HG02970 (cell line): Measurements from ENCODE around the gene TULP3.

Experiments used
- ATAC-seq: cut with Tn5 transposase; IDR thresholded peaks from one replicate; pipeline ENCODE4 v1.9.1; 2021; ENCODE audit warnings: mild to moderate bottlenecking, moderate library complexity, moderate number of reproducible peaks; ENCODE audit not compliant: unreplicated experiment, low FRiP score

The TULP3 gene

DNA sequence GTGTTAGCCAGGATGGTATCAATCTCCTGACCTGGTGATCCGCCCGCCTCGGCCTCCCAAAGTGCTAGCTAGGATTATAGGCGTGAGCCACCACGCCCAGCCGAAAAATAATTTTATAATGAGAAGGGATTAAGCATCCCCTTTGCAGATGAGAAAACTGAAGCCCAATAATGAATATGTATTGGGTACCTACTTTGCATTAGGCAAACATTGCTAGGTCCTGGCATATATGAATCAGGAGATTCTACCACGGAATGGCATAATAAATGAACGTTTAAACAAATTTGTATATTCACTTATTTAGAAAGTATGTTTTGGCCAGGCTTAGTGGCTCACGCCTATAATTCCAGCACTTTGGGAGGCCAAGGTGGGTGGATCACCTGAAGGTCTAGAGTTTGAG, 32.4 kb downstream of the TULP3 start:
- no peak for ATAC-seq

DNA sequence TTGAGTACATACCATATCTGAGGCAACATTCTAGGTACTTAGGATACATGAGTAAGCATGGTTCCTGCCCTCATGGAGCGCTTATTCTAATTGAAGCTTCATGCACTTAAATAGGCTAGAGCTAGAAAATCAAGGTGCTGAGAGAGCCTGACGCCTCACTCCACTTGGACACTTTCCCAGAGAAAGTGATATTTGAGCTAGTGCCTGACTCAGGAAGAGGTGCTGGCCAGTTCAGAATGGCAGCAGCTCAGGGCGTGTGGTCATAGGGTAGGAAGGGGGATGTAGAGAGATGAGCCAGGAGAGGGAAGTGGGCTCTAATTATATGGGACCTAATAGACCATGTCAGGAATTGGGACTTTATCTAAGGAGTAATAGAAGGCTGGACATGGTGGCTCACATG, 33.3 kb downstream of the TULP3 start:
- no peak for ATAC-seq

DNA sequence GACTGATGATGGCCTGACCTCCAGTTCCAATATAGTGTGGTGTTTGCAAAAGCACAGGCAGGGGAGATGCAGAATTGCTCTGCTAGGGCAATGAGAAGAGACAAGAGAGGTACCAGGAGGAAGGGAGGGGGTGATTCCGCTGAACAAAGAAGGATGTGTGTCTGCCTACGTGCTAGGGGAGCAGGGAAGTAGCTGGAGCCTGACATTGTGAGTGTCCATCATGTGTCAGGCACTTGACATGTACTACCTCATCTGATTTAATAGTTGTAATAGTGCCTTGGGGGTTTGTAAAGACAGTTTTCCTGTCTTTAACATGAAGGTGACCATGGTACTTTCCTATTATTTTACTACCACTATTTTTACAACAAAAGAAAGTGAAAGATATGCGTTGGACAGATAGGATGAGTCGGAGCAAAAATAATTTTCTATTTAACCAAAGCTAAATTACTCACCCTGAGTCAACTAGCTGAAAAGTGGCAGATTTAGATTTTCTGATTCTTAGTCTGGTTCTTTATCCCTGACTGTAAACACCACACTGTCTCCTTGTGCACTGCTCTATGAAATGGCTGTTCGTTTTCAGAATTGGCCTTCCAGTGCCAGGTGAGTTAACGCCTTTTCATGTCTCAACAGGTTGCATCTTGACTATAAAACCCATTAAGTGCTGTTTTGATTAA, 34.8 kb downstream of the TULP3 start:
- no peak for ATAC-seq

DNA sequence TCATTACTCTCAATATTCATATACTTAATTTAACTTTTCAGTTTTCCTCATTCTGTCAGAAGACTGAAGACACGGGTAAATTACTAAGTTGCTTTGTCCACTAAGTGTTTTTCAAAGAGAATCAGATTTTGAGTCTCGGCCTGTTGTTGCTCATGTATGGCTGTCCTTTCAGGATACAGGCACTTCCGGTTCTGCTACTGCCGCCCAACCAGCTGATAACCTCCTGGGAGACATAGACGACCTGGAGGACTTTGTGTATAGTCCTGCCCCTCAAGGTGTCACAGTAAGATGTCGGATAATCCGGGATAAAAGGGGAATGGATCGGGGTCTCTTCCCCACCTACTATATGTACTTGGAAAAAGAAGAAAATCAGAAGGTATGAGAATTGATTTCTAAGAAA, 40.2 kb downstream of the TULP3 start:
- ATAC-seq = no peak

DNA sequence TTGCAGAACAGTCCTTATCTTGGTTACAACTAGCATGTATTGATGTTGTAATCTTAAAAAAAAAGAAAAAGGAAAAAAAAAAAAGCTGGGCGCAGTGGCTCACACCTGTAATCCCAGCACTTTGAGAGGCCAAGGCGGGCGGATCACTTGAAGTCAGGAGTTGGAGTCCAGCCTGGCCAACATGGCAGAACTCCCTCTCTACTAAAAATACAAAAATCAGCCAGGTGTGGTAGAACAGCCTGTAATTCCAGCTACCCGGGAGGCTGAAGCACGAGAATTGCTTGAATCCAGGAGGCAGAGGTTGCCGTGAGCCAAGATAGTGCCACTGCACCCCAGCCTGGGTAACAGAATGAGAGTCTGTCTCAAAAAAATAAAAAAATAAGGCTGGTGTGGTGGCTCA, 42.9 kb downstream of the TULP3 start:
- ATAC-seq = no peak

DNA sequence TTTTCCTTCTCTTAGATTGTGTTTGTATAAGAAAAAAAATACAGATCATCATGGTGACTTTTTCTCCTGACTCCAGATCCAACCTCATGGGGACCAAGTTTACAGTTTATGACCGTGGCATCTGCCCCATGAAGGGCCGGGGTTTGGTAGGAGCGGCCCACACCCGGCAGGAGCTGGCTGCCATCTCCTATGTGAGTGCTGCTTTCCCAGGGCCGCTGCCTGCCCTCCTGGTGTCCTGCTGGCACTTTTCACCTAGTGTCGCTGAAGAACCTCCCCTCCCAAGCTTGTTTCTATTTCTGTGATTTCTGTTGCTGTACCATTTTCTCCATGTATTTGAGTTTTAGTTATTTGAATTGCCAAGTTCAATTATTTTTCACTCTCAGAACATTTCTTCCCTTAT, 43.7 kb downstream of the TULP3 start:
- no peak for ATAC-seq

DNA sequence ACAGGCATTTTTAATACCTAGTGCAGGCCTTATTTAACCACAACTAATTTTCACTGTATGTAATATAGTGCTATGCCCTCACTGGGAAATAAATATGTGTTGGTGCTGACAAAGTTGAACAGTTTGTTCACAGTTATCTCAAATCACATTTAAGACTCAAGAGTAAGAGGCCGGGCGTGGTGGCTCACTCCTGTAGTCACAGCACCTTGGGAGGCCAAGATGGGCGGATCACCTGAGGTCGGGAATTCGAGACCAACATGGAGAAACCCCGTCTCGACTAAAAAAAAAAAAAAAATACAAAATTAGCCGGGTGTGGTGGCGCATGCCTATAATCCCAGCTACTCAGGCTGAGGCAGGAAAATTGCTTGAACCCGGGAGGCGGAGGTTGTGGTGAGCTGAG, 45.6 kb downstream of the TULP3 start:
- no peak for ATAC-seq

DNA sequence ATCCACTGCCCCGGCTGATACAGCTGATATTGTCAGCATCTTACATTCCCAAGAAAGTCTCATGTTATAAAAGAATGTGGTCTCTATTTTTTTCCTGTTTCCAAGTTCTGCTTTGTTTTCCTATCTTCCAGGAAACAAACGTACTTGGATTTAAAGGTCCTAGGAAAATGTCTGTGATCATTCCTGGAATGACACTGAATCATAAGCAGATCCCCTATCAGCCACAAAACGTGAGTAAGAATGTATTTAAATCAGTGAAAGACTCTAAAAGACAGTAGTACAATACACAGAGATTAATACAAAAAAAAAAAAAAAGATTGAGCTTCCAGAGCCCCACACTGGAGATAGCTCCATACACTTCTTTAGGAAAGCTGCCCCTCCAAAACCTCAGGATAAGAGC, 46.8 kb downstream of the TULP3 start:
- ATAC-seq = no peak

DNA sequence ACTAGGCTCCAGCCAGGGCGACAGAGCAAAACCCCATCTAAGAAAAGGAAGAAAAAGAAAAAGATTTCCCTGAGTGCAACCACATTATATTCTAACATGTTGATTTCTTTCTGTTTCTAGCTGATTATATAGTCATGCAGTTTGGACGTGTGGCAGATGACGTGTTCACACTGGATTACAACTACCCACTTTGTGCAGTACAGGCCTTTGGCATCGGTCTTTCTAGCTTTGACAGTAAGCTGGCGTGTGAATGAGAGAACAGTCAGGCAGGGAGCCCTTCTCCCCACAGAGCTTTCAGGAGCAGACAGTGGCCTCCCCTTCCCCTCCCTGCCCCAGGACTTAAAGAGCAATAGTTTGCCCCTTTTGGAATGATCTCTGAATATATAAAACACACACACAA, 48.5 kb downstream of the TULP3 start:
- no peak for ATAC-seq

DNA sequence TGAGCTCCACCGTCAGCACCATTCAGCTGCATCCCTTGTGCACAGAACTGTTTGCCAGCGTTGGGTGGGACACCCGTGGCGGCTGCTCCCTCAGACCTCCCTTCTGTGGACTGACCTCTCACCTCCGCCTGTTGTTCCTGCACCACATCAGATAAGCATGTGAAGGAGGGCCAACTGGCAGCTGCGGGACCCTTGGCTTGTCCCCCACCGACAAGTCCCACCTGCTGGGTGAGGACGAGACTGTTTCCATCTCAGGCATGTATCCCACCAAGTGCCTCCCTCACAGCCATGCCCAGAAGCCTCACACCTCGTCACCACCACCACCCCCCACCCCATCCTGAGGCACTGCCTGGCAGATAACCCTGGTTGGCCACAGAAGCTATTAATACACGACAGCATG, 49.9 kb downstream of the TULP3 start:
- no peak for ATAC-seq

DNA sequence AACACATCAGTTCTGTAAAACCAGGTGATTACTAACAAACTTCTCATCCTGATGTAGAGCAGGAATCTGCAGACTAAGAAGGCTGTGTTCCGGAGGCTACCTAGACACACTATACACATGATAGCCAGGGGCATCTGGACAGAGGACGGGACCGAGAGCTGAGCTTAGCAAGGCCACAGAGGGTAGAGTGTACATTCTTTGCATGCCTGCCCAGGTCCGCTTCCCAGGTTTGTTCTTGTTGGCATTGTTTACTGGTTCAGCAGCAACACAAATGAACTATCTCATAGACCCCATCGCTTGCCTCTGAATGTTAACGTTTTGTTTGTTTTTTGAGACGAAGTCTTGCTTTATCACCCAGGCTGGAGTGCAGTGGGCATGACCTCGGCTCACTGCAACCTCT, 50.8 kb downstream of the TULP3 start:
- ATAC-seq = no peak

DNA sequence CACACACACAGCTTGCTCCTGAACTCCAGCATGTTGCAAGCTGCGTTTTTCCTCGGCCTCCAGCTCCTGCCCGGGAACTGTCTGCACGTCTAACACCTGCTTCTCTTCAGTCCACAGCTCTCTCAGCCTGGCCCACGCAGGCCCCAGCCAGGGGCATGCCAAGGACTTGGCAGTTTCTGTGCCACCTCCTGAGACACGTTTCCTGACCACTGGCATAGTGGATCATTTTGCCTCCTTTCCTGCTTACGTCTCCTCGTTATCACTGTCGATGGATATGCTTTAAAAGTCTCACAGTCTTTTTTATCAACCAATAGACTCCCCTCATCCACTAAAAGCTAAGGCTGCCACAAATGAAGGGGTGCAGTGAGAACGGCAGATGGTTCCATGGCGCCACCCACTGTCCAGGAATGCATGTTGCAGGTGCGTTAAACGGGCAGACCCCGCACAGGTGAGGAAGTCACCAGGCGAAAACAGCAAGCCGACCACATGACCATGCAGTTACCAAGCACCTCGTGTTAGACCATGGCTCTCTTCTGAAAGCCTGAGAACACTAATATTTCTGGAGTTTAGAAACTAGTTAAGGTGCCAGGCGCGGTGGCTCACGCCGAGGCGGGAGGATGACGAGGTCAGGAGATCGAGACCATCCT, 53.8 kb downstream of the TULP3 start:
- ATAC-seq = no peak

DNA sequence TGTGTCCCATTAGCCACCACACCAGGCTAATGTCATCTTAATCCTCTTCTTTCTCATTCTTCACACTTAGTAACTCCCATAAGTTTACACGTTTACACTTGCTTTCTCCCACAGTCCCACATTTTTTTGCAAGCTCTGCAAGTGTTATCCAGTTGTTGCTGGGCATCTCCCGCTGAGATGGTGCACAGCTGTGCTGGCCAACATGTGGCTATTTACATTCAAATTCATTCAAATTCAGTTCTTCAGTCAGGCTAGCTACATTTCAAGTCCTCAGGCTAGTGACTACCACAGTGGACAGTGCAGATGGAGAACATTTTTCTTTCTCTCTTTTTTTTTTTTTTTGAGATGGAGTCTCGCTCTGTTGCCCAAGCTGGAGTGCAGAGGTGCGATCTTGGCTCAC, 58.7 kb downstream of the TULP3 start:
- no peak for ATAC-seq

DNA sequence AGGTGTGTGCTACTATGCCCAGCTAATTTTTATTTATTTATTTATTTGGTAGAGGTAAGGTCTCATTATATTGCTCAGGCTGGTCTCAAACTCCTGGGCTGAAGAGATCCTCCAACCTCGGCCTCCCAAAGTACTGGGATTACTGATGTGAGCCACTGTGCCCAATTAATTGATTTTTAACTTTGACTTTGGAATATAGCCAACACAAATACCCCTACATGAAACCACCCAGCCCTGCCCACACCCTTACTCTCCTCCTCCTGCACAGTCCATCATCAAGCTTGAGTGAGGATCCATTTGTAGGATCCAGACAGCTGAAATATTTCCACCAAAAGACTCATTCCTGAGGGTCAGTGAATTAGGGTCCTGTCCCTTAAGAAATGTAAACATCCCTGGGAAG, 65.2 kb downstream of the TULP3 start:
- no peak for ATAC-seq

DNA sequence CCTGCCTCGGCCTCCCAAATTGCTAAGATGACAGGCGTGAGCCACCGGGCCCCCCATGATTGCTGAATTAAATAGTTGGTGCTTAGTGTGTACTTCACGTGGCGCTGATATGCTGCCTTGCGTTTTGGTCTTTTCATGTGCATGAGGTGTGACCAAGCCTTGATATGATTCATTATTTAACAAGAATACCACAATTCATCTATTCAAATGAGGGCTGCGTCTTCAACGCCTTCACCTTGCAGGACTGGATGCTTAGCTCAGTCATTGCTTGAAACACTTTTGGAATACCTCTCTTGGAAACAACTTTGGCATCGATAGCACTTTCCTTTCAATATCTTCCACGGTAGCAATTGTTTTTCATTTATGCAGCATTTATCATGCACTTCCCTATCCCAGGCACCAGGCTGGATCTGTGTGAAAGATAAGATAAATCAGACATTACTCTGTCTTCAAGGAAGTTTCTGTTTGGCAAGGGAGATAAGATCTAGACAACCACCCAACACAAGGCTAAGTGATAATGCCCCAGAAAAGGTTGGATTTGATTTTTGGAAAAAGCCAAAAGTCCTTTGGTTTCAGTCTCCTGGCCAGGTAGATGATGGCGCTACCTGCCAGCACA, 67.2 kb downstream of the TULP3 start:
- ATAC-seq = no peak

DNA sequence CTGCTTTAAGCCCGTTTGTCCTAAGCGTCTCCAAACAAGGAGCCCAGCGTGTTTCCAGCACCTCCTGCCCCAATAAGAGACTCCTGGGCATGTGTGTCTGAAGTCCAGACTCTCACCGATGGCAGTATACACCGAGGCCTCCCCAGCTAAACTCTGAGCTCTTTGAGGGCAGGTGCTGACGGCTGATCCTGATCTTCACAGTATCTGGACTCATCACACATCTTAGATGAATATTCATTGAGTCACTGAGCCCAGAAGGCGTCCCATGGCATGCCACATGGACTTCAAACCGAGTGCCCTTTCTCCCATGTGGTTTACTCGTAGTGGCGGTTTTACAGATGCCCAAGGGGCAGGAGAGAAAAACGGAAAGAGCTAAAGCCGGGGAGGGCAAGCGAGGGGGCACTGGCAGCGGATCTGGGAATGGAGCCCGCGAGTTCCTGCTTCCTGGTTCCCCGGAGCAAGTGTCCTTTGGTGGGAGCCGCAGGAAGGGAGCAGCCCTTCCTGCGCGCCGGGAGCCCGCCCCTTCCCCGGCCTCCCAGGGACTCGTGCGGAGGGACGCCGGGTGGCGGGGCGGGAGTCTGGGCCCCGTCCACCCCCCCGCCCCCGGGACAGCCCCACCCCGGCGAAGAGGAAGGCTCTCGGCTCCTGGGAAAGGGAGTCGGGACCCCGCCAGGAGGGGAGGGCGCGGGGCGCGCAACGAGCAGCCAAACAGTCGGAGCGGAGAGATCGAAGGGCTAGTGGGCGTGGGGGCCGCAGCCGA, 67.9 kb downstream of the TULP3 start:
- ATAC-seq = no peak

DNA sequence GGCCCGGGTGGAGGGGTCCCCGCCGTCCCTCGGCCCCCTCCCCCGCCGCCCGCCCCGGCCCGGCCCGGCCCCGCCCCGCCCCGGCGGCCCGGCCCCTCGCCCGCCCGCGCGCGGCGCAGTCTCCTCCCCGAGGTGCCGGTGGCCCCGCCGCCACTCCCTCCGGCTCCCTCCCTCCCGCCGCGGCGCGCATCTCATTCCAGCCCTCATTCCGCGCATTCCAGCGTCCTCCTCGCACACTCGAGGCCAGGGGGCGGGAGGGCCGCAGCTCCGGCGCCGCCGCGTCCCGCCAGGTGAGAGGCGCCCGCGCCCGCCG, 68.5 kb downstream of the TULP3 start, which contains the start of gene TEAD4:
Gene TEAD4 (plus strand): TSS at position 206 of the 313 bp plus-strand sequence.
- no peak for ATAC-seq

DNA sequence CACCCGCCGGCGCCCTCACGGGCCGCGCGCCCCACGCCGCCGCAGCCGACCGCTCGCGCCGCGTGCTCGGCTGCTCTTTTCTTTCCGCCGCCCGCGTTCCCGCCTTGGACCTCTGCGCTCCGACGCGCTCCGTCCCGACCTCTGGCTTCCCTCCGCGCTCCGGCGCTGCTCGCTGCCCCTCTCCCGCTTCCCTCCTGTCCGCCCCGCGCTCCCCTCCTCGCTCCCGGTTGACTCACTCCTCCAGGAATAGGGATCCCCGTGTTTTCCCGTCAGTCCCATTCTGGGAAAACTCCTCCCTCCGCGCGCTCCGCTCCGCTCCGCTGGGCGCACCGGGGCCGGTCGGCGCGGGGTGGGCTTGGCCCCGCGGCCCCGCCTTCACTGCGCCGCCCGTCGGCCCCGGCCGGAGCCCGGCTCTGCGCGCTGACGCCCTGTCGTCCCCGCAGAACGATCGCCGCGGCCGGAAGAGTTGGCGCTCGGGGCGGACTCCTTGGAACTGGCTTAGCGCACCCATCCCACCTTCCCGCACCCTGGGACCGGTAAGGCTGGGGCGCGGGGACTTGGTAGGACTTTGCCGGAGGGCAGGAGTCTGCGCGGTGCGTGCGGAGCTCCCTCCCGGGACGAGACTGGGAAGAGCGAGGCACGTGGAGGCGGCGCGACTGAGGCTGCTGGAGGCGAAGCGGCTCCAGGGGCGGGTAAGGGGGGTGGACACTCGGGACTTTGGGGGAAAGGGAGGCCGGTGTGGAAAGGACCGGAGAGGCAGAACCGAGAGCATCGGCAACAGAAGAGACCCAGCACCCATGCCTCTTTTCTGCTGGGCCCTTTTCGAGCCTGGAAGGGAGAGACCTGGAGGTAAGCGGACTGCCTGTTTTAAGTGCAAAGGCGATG, 69.1 kb downstream of the TULP3 start:
- no peak for ATAC-seq

DNA sequence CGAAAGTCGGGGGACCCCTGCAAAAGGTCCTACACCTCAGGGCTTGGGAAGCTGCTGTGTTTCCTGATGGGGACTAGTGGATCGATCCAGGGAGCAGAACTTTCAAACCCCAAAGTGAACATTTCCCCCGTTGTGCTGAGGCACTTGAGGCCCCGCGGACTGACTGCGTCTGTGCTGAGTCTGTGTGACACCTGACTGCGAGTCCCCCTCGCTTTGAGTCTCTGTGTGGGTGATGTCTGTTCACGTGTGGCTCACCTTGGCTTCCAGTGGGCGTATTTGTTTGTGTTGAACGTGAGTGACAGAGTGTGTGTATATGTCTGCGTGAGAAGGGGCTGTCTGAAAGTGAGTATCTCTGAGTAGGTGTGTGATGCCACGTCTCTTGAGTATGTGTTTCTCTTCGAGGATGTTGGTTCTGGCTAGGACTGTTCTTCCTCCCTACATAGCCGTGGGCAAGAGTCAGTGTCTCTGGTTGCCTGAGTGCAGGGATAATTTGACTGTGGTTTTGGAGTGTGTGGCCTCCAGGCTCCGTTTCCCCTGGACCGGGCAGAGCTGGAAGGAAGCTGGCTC, 69.8 kb downstream of the TULP3 start:
- no peak for ATAC-seq

DNA sequence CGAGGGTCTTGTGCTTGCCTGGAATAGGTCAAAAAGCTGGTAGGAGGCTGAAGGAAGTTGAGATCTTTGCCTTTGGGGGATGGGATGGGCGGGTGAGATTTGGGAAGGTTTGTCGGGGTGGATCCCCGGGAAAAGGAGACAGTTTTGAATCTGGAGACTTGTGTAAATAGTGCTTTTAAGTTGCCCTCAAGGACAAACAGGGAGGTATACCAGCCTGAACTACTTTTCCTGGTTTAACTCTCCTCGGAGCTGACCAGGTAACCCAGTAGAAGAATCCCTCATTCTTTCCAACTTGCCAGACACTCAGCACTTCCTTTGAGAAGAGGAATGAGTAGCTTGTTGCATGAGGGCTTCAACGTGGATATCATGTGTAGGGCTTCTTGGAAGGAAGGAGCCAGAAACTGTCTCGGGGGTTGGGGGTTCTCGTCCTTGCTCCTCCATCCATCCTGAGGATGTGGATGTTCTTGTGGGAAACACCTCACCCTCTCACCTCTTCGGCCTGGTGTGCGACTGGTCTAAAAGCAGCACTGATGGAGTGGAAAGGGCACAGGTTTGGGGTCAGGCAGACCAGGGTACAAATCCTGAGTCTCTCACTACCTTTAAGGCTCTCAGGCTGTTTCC, 70.4 kb downstream of the TULP3 start:
- no peak for ATAC-seq
